K562 (cell line): ENCODE results near the gene MED16. TPM values are rescaled to one million over a fixed set of nuclear protein-coding genes. Genes with fewer than 3 reads are reported as not detected.

Experiments
- ARID3B ChIP-seq: fragments of 250-450 bp; sonication (Bioruptor Pico); IDR thresholded peaks from 2 replicates; pipeline ENCODE4 v1.4.0; 2020; ENCODE audit warnings: borderline replicate concordance
- GATAD2A ChIP-seq: fragments of 450-650 bp; IDR thresholded peaks from 2 replicates; pipeline ENCODE4 v1.6.1; 2017
- HNRNPK ChIP-seq: fragments of 200-400 bp; formaldehyde crosslinking; IDR thresholded peaks from one replicate; pipeline ENCODE4 v1.6.1; 2018; ENCODE audit warnings: mild to moderate bottlenecking, low read depth, low read length; ENCODE audit not compliant: poor library complexity, severe bottlenecking
- JUN ChIP-seq, 2 experiments: sonication (generic) in 1 of 2; formaldehyde crosslinking in 1 of 2; IDR thresholded peaks; 2 replicates each; pipeline versions ENCODE4 v1.6.1 to v1.8.0; 2012 to 2022; ENCODE audit warnings: borderline replicate concordance in 2 of 2, mild to moderate bottlenecking in 2 of 2, improper control_type of control experiment in 1 of 2, low read depth in 1 of 2, low read length in 1 of 2, missing genetic modification reagents in 1 of 2
- MBD1 ChIP-seq: fragments of 250-450 bp; sonication (Bioruptor Pico); IDR thresholded peaks from 2 replicates; pipeline ENCODE4 v1.8.0; 2022; ENCODE audit warnings: inconsistent platforms
- MEIS2 ChIP-seq: fragments of 450-650 bp; IDR thresholded peaks from 2 replicates; pipeline ENCODE4 v1.6.1; 2014; ENCODE audit warnings: mild to moderate bottlenecking; ENCODE audit not compliant: partially characterized antibody
- SPI1 ChIP-seq: IDR thresholded peaks from 2 replicates; pipeline ENCODE4 v1.6.1; 2011; ENCODE audit warnings: low read depth, low read length, control low read depth, borderline replicate concordance
- ZNF184 ChIP-seq: sonication (generic); formaldehyde crosslinking; IDR thresholded peaks from 2 replicates; pipeline ENCODE4 v1.5.0; 2020; ENCODE audit warnings: missing genetic modification reagents
- polyA plus RNA-seq, 8 experiments: library from polyadenylated mRNA; depleted of rRNA in 4 of 8; stranded (reverse) in 5 of 8; unstranded in 3 of 8; fragments of >200 nt; fragmentation: Nextera tagmentation in 2 of 8; fragmentation: Illumina TruSeq in 1 of 8; extraction: Ambion mirVana in 2 of 8; extraction: Trizol in 1 of 8; gene quantifications; 2 replicates each; pipeline versions ENCODE4 v1.2.1 to v1.2.3, GENCODE V29; 2011 to 2014; ENCODE audit warnings: inconsistent platforms in 1 of 8, missing spikeins in 1 of 8
- total RNA-seq, 7 experiments: library from RNA; depleted of rRNA in 6 of 7; stranded (reverse); fragments of >200 nt in 6 of 7; fragmentation: Illumina TruSeq in 2 of 7; extraction: Trizol in 2 of 7; gene quantifications; 2 replicates each; pipeline versions ENCODE4 v1.2.1 to v1.2.3, GENCODE V29; 2011 to 2021; ENCODE audit warnings: low replicate concordance in 1 of 7
- TF ChIP-seq, protein P1 (sequence below): fragments of 250-450 bp; sonication (Bioruptor Pico); IDR thresholded peaks from 2 replicates; pipeline ENCODE4 v1.6.1; 2021; ENCODE audit warnings: mild to moderate bottlenecking
- TF ChIP-seq, protein P2 (sequence below): fragments of 250-450 bp; sonication (Bioruptor Pico); IDR thresholded peaks from 2 replicates; pipeline ENCODE4 v1.9.0; 2021; ENCODE audit warnings: mild to moderate bottlenecking, inconsistent platforms
- TF ChIP-seq, protein P3 (sequence below), 3 experiments: IDR thresholded peaks in 2 of 3; conservative IDR thresholded peaks in 1 of 3; 2 replicates each; pipeline ENCODE4 v1.5.1; 2011 to 2012; ENCODE audit warnings: low read length in 3 of 3, mild to moderate bottlenecking in 3 of 3, control low read depth in 2 of 3, improper control_type of control experiment in 1 of 3, inconsistent platforms in 1 of 3, low read depth in 1 of 3, mixed read lengths in 1 of 3, moderate library complexity in 1 of 3; ENCODE audit not compliant: insufficient read depth in 2 of 3
- TF ChIP-seq, protein P4 (sequence below): sonication (generic); formaldehyde crosslinking; IDR thresholded peaks from 2 replicates; pipeline ENCODE4 v1.4.0; 2020; ENCODE audit warnings: mild to moderate bottlenecking, missing genetic modification reagents
- TF ChIP-seq, protein P5 (sequence below): fragments of 200-800 bp; sonication (Bioruptor generic); IDR thresholded peaks from 2 replicates; pipeline ENCODE4 v1.6.1; 2017; ENCODE audit warnings: missing genetic modification characterization, missing compliant biosample characterization

The MED16 gene
- total and polyA plus RNA-seq, 9 of the 15 experiments (the other 6 are each of a cell fraction or from before 2014, with no cell fraction given), result 0.89 to 59.9 (median 8.6) TPM

DNA sequence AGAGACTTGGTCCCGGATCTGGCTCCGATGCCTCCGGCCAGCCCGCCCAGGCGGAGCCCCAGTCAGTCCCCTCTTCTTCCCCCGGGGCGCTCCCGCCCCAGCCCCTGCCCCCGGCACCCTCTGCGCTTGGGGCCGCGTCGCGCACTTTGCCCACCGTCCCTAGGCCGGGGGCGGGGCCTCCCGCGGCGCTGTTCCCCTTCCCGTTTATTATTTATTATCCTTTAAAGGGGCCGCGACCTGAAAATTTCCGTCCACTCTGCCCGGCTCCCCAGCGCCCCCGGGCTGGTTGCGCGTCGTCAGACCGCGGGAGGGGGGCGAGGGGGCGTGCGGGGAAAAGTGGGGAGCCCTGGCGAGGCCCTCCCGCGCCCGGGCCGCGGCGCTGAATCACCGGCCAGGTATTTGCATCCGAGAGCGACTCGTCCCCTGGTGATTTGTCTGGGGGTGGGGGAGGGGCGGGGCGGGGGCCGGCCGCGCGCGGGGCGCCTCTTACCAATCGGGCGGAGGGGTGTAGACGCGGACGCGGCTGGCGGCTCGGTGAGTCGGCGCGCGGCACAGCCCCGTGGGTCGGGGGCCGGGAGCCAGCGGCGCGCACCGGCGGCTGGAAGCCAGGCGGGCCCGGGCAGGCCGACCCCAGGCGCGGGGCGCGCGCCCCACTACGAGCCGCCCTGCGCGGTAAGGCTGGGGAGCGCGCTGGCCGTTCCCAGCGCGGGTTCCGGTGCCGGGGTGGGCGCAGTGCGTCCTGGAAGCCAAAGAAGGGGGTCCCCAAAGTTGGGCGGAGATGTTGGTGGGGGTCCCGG, 32.7 kb upstream of the MED16 start, which contains the start of gene ARID3A (continued):
- TF ChIP-seq MBD1, result no peak
- no peak for TF ChIP-seq ZNF184 (CRISPR knock-in tag)
- TF ChIP-seq, protein P1, sequence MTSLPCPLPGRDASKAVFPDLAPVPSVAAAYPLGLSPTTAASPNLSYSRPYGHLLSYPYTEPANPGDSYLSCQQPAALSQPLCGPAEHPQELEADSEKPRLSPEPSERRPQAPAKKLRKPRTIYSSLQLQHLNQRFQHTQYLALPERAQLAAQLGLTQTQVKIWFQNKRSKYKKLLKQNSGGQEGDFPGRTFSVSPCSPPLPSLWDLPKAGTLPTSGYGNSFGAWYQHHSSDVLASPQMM (CRISPR knock-in tag), result no peak
- peak; percentile 75 for TF ChIP-seq SPI1
- peak; percentile 65 for TF ChIP-seq HNRNPK
- TF ChIP-seq JUN (IDR thresholded peaks at IDR 0.05; ENCODE audit: borderline replicate concordance, low read depth, low read length), result no peak
- TF ChIP-seq JUN (CRISPR knock-in tag; IDR thresholded peaks at IDR 0.05; ENCODE audit: borderline replicate concordance), result no peak
- TF ChIP-seq, protein P2, sequence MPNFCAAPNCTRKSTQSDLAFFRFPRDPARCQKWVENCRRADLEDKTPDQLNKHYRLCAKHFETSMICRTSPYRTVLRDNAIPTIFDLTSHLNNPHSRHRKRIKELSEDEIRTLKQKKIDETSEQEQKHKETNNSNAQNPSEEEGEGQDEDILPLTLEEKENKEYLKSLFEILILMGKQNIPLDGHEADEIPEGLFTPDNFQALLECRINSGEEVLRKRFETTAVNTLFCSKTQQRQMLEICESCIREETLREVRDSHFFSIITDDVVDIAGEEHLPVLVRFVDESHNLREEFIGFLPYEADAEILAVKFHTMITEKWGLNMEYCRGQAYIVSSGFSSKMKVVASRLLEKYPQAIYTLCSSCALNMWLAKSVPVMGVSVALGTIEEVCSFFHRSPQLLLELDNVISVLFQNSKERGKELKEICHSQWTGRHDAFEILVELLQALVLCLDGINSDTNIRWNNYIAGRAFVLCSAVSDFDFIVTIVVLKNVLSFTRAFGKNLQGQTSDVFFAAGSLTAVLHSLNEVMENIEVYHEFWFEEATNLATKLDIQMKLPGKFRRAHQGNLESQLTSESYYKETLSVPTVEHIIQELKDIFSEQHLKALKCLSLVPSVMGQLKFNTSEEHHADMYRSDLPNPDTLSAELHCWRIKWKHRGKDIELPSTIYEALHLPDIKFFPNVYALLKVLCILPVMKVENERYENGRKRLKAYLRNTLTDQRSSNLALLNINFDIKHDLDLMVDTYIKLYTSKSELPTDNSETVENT (CRISPR knock-in tag), result peak; percentile 44; the same call in 1 of the 2 replicates
- TF ChIP-seq, protein P3, sequence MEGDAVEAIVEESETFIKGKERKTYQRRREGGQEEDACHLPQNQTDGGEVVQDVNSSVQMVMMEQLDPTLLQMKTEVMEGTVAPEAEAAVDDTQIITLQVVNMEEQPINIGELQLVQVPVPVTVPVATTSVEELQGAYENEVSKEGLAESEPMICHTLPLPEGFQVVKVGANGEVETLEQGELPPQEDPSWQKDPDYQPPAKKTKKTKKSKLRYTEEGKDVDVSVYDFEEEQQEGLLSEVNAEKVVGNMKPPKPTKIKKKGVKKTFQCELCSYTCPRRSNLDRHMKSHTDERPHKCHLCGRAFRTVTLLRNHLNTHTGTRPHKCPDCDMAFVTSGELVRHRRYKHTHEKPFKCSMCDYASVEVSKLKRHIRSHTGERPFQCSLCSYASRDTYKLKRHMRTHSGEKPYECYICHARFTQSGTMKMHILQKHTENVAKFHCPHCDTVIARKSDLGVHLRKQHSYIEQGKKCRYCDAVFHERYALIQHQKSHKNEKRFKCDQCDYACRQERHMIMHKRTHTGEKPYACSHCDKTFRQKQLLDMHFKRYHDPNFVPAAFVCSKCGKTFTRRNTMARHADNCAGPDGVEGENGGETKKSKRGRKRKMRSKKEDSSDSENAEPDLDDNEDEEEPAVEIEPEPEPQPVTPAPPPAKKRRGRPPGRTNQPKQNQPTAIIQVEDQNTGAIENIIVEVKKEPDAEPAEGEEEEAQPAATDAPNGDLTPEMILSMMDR (IDR thresholded peaks at IDR 0.05 in 2 of 3, conservative IDR thresholded peaks at IDR 0.05 in 1 of 3; ENCODE audit: insufficient read depth in 2 of 3, low read depth in 1 of 3, low read length in 3 of 3), result no peak
- TF ChIP-seq, protein P4, sequence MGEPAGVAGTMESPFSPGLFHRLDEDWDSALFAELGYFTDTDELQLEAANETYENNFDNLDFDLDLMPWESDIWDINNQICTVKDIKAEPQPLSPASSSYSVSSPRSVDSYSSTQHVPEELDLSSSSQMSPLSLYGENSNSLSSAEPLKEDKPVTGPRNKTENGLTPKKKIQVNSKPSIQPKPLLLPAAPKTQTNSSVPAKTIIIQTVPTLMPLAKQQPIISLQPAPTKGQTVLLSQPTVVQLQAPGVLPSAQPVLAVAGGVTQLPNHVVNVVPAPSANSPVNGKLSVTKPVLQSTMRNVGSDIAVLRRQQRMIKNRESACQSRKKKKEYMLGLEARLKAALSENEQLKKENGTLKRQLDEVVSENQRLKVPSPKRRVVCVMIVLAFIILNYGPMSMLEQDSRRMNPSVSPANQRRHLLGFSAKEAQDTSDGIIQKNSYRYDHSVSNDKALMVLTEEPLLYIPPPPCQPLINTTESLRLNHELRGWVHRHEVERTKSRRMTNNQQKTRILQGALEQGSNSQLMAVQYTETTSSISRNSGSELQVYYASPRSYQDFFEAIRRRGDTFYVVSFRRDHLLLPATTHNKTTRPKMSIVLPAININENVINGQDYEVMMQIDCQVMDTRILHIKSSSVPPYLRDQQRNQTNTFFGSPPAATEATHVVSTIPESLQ, result no peak
- no peak for TF ChIP-seq GATAD2A
- TF ChIP-seq, protein P5, sequence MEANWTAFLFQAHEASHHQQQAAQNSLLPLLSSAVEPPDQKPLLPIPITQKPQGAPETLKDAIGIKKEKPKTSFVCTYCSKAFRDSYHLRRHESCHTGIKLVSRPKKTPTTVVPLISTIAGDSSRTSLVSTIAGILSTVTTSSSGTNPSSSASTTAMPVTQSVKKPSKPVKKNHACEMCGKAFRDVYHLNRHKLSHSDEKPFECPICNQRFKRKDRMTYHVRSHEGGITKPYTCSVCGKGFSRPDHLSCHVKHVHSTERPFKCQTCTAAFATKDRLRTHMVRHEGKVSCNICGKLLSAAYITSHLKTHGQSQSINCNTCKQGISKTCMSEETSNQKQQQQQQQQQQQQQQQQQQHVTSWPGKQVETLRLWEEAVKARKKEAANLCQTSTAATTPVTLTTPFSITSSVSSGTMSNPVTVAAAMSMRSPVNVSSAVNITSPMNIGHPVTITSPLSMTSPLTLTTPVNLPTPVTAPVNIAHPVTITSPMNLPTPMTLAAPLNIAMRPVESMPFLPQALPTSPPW (CRISPR knock-in tag), result peak; percentile 86
- peak; percentile 72 for TF ChIP-seq MEIS2
- no peak for TF ChIP-seq ARID3B (CRISPR knock-in tag)
